Measurements from ENCODE around the gene DNHD1.

DNHD1 gene

DNA sequence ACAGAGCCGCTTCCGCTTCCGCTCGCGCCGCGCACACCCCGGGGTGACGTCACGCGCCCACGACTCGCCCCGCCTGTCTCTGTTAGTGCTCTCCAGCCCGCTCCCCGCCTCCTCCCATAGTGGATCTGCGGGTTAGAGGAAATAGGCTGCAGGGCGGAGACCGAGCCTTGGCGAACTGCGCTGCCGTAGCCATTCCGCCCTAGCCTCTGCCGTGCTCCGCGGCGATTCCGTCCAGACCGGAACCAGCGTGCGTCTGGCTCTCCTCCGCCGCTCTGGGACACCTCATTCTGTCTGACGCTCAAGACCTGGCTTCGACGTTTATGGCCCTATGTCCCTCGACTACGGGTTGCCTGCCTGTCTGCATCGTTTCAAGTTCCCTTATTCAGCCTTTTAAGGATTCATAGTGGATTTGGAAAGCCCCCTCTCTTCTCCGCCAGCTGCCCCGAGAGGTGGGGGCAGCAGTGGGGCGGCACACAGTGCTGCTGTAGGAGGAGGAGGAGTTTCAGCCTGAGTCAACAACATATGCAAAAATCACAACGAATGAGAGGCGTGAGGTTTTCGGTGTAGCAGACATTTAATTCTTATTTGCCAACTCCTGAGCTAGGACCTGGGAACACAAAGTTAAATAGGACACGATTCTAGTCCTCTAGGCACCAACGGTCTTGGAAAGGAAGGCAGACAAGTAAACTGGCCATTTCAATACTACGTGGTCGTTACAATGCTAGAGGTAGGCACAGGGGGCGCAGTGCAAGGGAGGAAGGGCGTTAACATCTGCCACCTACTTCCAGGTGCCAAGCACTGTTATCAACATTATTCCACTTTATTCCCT, 115.3 kb downstream of the DNHD1 start, which contains the start of gene TAF10:
TAF10 (minus strand) TSS at position 4 of the 829 bp plus-strand sequence. CDS start 27 bp downstream, outside the sequence.
- Histone ChIP-seq H3K27ac (ENCODE audit: low read length) (peak within 1 kb of the TSS; percentile 94), H3K9ac (ENCODE audit: low read length) (peak within 1 kb of the TSS; percentile 90), H3K9me3 (replicated peaks; ENCODE audit: insufficient read depth, low read length) (no peaks in the 10 kb centered on the region), H3K27me3 (replicated peaks; ENCODE audit: insufficient read depth, low read length) (no peaks in the 10 kb centered on the region), H3K4me2 (ENCODE audit: low read depth, low read length) (peak within 1 kb of the TSS; percentile 96), H3K36me3 (replicated peaks; ENCODE audit: insufficient read depth, low read length) (no peaks in the 10 kb centered on the region), H2AFZ (ENCODE audit: low read length) (peak within 1 kb of the TSS; percentile 93), H4K20me1 (ENCODE audit: insufficient read depth, low read length) (no peaks in the 10 kb centered on the region), H3K4me3 (ENCODE audit: low read length) (peak within 1 kb of the TSS; percentile 81), H3F3A (ENCODE audit: insufficient read depth, low read length) (peaks cover 17% of the 10 kb centered on the region), H3K9me2 (replicated peaks; ENCODE audit: insufficient read depth, low read length) (no peaks in the 10 kb centered on the region), H3K79me2 (ENCODE audit: low read length) (peaks cover 24% of the 10 kb centered on the region), H3K4me1 (ENCODE audit: low read length) (peaks cover 19% of the 10 kb centered on the region)
- peak; percentile 96 for DNase-seq
- TF ChIP-seq EZH2 (optimal IDR thresholded peaks at IDR 0.05; ENCODE audit: low read depth, low read length) (no peak), EZH2phosphoT487 (IDR thresholded peaks at IDR 0.05; ENCODE audit: low read length) (no peak), CTCF (IDR thresholded peaks at IDR 0.05; ENCODE audit: low read length) (peak; percentile 71)

GRCh38 chr11:6613496-6613895, 116.4 kb downstream of the DNHD1 start:
- TF ChIP-seq CTCF (IDR thresholded peaks at IDR 0.05; ENCODE audit: low read length) (no peak), EZH2 (optimal IDR thresholded peaks at IDR 0.05; ENCODE audit: low read depth, low read length) (no peak), EZH2phosphoT487 (IDR thresholded peaks at IDR 0.05; ENCODE audit: low read length) (no peak)
- no peaks in the 10 kb centered on the region for H4K20me1 ChIP-seq (ENCODE audit: insufficient read depth, low read length)
- peaks cover 22% of the 10 kb centered on the region for H3K79me2 ChIP-seq (ENCODE audit: low read length)
- H3K9me2 ChIP-seq (replicated peaks; ENCODE audit: insufficient read depth, low read length), result no peaks in the 10 kb centered on the region
- peaks cover 11% of the 10 kb centered on the region for H3F3A ChIP-seq (ENCODE audit: insufficient read depth, low read length)
- H3K4me2 ChIP-seq (ENCODE audit: low read depth, low read length), result peak overlapping the region; percentile 96; the same call in 1 of the 2 replicates
- no peaks in the 10 kb centered on the region for H3K9me3 ChIP-seq (replicated peaks; ENCODE audit: insufficient read depth, low read length)
- no peaks in the 10 kb centered on the region for H3K36me3 ChIP-seq (replicated peaks; ENCODE audit: insufficient read depth, low read length)
- H3K9ac ChIP-seq (ENCODE audit: low read length), result no peak overlapping the region
- H2AFZ ChIP-seq (ENCODE audit: low read length), result no peak overlapping the region
- DNase-seq, result no peak
- no peak overlapping the region for H3K27ac ChIP-seq (ENCODE audit: low read length)
- no peak overlapping the region for H3K4me3 ChIP-seq (ENCODE audit: low read length)
- peaks cover 15% of the 10 kb centered on the region; the same call in 1 of the 2 replicates for H3K4me1 ChIP-seq (ENCODE audit: low read length)
- no peaks in the 10 kb centered on the region for H3K27me3 ChIP-seq (replicated peaks; ENCODE audit: insufficient read depth, low read length)

DNA sequence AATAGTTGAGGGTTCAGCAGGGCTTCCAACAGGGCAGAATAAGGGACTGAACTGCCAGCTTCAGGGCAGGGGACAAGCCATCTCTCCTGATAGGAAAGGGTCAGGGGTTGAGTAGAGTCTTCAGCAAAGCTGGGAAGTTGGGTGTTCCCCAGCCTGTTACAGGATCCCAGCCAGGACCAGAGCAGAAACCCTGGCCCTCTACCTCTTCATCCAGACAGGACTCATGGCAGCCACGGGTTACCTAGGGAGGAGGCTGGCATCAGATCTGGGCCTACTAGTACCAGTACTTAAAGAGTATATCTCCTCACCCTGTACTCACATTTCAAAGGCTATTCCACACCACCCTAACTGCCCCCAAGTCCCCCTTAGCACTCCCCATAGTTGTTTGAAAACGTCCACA, 117.4 kb downstream of the DNHD1 start:
- Histone ChIP-seq H3K4me1 (ENCODE audit: low read length) (peaks cover 18% of the 10 kb centered on the region; the same call in 1 of the 2 replicates), H2AFZ (ENCODE audit: low read length) (no peak overlapping the region), H3K9ac (ENCODE audit: low read length) (no peak overlapping the region), H3K4me2 (ENCODE audit: low read depth, low read length) (no peak overlapping the region), H3K9me2 (replicated peaks; ENCODE audit: insufficient read depth, low read length) (no peaks in the 10 kb centered on the region), H3K79me2 (ENCODE audit: low read length) (peaks cover 28% of the 10 kb centered on the region), H3K36me3 (replicated peaks; ENCODE audit: insufficient read depth, low read length) (no peaks in the 10 kb centered on the region), H3K9me3 (replicated peaks; ENCODE audit: insufficient read depth, low read length) (no peaks in the 10 kb centered on the region), H3F3A (ENCODE audit: insufficient read depth, low read length) (peaks cover 11% of the 10 kb centered on the region), H3K4me3 (ENCODE audit: low read length) (no peak overlapping the region), H4K20me1 (ENCODE audit: insufficient read depth, low read length) (no peaks in the 10 kb centered on the region), H3K27me3 (replicated peaks; ENCODE audit: insufficient read depth, low read length) (no peaks in the 10 kb centered on the region), H3K27ac (ENCODE audit: low read length) (no peak overlapping the region)
- no peak for TF ChIP-seq EZH2 (optimal IDR thresholded peaks at IDR 0.05; ENCODE audit: low read depth, low read length)
- TF ChIP-seq EZH2phosphoT487 (IDR thresholded peaks at IDR 0.05; ENCODE audit: low read length), result no peak
- no peak for TF ChIP-seq CTCF (IDR thresholded peaks at IDR 0.05; ENCODE audit: low read length)
- no peak for DNase-seq

Data from MM.1S (cell line).